Stimulated activated CD8-positive, alpha-beta memory T cell treated with anti-CD3 and anti-CD28 coated beads, Interleukin-2, amount 100 ng/mL, for 48 hours (primary cell): ENCODE results near the gene P2RY14.
"Not testable (repeated sequence)": the region's sequence is repeated elsewhere in the genome, so short reads cannot be mapped to it uniquely, and the experiment has no call there.

Experiments used
- DNase-seq, 2 donors: peaks; one replicate each; pipeline ENCODE4 v3.0.0-alpha.2; 2020; ENCODE audit warnings: low read depth in 2 of 2

P2RY14 gene

DNA sequence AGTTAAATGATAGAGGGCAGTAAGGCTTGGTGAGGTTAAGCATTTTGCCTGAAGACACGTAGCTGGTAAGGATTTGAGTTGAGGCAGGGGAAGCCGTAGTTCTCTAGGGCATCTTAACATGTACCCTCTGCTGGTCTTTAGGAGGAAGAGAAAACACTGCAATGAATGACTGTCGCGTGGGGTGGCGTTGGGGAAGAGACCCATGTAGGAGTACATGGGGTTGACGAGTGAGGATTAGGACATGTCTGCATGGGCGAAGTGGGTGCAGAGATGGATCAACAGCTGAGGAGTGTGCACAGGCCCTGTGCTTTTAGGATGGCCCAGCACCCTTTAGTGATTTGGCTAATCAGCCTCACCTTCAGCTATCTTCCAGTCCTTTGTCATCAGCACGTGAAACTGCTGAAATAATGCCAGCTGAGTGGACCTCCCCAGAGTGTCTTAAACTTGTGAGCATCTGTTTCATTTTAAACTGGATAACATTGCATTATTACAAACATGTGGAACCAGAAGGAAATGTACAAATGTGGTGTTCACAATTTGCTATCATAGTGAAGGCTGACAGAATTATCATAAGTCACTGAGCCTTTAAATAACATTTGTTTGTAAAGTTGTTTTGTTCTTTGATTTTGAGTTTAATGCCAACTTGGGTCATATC is 15.3 kb downstream of the P2RY14 start:
- no peak for DNase-seq

- no peak for DNase-seq
Measured at GRCh38 chr3:151259664-151260063, 18.7 kb downstream of the P2RY14 start.

- DNase-seq: no peak
Measured at GRCh38 chr3:151256749-151257148, 21.6 kb downstream of the P2RY14 start.

GRCh38 chr3:151248772-151249337 is 29.5 kb downstream of the P2RY14 start:
- no peak for DNase-seq

DNA sequence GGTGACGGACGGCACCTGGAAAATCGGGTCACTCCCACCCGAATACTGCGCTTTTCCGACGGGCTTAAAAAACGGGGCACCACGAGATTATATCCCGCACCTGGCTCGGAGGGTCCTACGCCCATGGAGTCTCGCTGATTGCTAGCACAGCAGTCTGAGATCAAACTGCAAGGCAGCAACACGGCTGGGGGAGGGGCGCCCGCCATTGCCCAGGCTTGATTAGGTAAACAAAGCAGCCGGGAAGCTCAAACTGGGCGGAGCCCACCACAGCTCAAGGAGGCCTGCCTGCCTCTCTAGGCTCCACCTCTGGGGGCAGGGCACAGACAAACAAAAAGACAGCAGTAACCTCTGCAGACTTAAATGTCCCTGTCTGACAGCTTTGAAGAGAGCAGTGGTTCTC is 36.3 kb downstream of the P2RY14 start:
- DNase-seq: not testable (repeated sequence)

GRCh38 chr3:151236736-151237135 is 41.6 kb downstream of the P2RY14 start:
- DNase-seq: no peak

DNA sequence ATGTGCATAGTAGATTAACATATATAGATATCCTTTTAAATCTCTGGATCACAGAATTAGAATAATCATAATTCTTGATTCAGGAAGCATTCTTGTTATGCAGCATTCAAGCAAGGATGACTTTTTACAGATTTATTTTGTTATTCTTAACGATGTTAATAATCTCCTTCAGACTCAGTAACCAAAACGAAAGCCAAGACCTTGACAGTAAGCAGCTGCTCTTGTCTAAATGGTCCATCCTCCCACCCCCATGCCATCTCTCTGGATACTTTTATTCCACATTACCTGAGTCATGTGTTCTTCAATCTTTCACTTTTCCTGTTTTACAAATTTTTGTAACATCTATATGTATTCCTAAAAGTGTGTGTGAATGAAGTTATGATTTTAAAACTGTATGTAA is 42.0 kb downstream of the P2RY14 start:
- DNase-seq: no peak

GRCh38 chr3:151234825-151235224 is 43.5 kb downstream of the P2RY14 start:
- DNase-seq: no peak

DNA sequence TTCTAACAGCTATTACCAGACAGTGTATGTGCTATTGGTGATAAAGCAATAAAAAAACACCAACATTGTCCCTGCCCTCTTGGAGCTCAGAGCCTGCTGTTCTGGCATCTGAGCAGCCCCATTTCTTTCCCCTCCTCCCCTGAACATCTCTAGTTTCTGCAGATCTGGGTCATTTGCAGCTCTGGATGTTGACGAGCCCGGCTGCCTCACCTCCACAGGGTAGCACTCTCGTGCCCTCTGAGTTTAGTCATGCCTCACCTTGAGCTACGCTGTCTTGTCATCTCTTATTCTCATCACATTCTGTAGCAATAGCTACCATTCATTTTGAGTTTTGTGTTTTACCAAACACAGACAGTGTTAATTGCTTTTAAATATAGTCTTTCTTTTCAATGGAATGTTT is 45.4 kb downstream of the P2RY14 start:
- no peak for DNase-seq

GRCh38 chr3:151232403-151232802 is 45.9 kb downstream of the P2RY14 start:
- not testable (repeated sequence) for DNase-seq

DNA sequence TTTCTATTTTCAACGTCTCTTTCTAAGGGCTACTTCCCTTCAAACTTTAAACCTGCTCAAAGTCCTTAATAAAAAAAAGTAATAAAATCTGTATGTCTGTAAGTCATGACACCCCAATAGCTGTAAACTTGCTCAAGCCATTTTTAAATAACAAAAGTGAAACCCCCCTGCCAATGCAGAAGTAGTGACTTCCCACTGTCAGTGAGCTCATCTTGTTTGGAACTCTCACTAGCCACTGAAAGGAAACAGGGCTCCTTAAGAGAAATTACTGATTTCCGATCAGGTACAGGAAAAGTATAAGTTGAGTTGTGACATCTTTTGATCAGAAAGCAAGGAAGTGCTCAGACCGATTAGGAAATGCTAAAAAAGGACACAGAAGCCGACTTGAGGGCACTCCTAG is 47.7 kb downstream of the P2RY14 start:
- no peak for DNase-seq

GRCh38 chr3:151228666-151229040 is 49.7 kb downstream of the P2RY14 start:
- no peak for DNase-seq

GRCh38 chr3:151227807-151228665 is 50.3 kb downstream of the P2RY14 start:
- DNase-seq: peak; percentile 65 to 74

GRCh38 chr3:151227266-151227806 is 51.0 kb downstream of the P2RY14 start:
- no peak for DNase-seq

DNA sequence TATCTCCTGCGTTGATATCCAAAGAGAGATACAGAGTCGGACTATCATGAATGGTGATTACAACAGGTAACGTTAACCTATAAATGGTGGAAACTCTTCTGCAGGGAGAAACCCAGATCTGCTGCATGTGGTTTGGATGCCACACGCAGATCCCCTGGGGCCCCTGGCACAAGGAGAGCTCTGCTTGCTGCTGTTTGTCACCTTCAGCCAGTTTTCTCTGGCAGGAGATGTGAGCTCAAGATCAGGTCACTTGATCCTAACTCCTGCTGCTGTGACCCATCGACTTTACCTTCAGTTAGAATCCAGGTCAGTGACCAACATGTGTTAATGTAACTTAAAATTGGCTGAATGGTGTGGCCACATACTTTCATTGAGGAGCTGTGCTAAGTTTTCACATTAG is 51.5 kb downstream of the P2RY14 start:
- DNase-seq: no peak

- DNase-seq: no peak
Measured at GRCh38 chr3:151226088-151226563, 52.2 kb downstream of the P2RY14 start.

DNA sequence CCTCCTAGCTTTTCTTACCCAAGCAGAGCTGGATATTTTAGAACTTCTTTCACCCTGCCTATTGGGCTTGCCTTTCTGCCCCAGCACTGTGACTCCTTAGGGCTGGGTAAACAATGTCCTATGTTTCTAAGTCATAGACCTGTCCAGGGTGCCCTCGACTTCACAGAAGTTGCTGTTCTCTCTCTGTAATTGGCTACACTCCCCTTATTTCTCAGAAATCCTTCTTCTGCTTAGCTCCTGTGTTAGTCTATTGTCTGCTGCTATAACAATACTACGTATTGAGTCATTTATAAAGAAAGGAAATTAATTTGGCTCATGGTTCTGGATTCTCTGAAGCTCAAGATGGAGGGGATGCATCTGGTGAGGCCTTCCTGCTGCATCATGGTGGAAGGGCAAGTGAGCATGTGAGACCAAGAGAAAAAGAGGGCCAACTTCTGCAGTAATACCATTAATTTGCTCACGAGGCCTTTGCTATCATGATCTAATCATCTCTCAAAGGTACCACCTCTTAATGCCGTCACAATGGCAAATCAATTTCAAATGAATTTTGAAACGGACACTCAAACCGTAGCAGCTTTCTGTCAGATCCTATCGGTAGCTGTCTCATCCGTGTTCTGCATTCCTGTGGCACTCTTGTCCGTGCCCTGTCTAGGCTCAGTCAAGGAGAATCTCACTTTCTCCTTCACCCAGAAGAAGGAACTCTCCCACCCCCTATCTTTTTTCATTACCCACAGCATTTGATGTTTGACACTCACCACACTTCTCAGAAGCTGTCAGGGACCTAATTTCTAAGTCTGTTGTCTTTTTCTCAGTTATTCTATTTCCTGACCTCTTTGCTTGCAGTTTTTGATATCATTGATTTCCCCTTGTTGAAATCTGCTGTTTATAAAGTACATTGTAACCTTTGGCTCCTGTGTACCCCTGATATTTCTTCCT is 53.0 kb downstream of the P2RY14 start:
- DNase-seq: no peak

DNA sequence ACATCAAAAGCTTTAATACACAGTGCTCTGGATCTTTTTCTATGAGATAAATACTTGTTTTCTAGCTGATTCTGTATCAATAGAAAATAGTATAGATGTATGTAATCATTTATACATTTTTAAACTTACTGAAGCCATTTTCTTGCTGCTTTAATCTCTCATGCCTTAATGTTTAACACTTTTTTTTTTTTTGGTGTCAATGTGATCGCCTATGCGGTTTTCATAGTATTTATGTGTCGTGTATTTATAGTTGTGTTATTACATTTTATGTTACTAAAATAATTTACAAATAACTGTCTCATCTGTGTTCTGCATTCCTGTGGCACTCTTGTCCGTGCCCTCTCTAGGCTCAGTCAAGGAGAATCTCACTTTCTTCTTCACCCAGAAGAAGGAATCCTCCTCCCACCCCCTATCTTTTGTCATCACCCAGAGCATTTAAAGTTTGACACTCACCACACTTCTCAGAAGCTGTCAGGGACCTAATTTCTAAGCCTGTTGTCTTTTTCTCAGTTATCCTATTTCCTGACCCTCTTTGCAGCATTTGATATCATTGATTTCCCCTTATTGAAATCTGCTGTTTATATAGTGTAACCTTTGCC is 54.0 kb downstream of the P2RY14 start:
- DNase-seq: no peak

- no peak for DNase-seq
Measured at GRCh38 chr3:151219056-151219455, 59.3 kb downstream of the P2RY14 start.

DNA sequence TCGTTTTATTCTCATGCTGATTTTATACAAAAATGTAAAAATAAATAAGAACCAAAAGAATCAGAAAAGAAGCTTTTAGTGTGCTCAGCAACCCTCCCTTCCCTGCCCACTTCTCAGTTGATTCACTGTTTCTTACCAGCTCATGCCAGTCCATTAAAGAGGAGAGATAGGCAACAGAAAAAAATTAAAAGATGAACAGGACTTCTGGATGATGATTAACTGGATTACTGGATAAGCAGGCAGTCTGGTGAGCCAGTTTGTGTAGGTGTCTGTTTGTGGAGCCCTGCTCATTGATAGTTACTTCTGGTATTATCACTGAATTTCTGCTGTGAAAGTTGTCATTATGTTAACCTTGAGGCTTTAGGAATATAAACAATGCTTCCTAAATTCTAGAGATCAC is 60.2 kb downstream of the P2RY14 start:
- DNase-seq: no peak
